ENCODE data around the gene SAMD8. TPM values are rescaled to one million over a fixed set of nuclear protein-coding genes. Genes with fewer than 3 reads are reported as not detected.
A peak's percentile ranks its signal among the peaks of the same experiment; 100 is the strongest.

The SAMD8 gene
- total RNA-seq (2014; rRNA removed; shearing (Covaris generic)) = 6.4 and 8.0 TPM in 2 replicates

DNA sequence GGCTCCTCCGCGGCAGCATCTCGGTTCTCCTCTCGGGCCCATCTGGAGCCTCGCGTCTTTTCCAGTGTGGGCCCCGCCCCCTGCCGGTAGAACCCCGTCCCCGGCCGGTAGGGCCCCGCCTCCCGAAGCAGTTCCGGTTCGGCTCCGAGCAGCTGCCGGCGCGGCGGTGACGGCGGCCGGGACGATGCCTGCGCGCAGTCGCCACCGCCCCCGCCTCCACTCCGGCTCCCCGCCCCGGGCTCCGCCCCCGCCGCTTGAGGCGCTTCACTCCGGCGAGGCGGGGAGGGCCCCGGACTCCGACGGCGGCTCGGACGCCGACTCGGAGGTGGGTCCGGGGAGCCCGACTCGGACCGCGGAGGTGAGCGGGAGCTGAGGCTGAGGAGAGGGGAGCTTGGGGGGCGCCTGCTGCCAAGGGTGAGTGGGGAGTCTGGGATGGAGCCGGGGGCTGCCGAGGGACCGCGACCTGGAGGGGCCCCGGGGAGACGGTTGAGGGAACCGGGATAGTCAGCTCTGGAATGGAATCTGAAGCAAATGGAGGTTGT lies at the start of gene SAMD8:
Gene SAMD8 (plus strand): TSS at position 292 of the 542 bp plus-strand sequence. CDS start 38,873 bp downstream, outside the sequence.
- DNase-seq (ENCODE audit: low spot score) = peak; percentile 90

DNA sequence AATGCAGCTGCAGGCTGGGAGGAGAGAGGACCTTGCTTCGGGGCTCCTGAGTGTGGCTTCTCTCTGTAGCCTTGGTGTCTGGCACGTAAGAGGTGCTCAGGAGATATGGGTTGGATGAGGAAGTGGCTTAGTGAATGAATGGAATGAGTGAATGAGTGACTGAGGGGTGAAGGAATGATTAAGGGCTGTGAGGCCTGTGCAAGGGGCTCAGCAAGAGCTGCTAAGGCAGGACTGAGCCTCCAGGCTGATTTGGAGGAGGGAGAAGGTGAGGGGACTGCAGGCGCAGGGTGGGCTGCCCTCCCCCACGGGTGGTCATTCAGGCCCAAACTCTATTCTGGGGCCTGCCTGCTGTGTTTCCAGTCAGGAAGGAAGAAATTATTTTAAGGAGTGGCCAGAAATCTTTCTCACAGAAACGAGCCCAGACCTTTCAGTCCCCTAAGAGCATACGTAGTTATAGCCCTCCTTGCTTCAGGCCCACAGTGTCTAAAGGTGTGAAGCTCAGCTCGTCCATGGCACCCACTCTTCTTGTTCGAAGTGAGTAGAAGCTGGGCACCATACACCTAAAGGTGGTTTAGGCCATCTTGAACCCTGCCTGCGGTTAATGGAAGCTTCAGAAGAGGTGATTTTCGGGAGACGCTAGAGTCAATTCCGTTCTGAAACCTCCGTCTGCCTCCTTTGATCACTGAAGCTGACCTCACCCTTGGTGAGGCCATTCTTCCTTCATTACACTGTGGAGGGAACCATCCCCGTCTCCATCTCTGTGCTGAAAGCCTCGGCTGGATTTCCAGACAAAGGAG lies 49.5 kb upstream of the SAMD8 start:
- DNase-seq (ENCODE audit: low spot score) = no peak

DNA sequence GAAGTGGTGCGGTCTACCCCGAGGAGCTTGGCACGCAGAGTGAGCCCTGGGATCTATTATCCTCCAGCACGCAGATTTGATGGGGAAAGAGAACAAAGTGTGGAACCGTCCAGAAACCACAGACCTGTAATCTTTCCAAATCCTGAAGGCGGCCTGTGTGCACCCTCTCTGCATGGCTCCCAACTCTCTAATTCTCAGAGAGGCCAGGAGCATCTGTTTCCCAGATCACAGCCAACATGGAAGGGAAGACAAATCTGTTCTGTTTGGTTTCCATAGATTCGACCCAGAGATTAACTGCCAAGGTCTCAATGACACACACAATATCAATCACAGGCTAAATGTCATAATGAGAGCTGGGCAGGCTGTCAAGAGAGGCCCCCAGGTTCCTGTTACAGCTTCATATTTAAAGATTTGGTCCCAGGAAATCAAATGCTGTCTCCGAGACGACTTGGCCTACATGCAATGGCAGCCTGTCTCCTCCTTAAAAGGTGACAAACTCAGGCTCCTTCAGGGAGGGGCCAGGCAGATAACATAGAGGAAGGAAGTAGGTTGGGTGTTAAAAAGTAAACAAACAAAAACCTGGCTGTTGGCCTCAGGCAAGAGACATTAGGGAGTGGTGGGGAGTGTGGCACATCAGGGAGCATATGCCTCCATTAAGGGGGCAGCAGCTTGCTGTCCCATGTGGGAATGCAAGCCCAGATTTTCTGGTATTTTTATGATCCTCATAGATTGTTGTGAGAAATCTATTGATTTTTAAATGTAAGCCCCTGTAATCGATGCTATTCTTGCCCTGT lies 48.8 kb upstream of the SAMD8 start:
- no peak for DNase-seq (ENCODE audit: low spot score)

DNA sequence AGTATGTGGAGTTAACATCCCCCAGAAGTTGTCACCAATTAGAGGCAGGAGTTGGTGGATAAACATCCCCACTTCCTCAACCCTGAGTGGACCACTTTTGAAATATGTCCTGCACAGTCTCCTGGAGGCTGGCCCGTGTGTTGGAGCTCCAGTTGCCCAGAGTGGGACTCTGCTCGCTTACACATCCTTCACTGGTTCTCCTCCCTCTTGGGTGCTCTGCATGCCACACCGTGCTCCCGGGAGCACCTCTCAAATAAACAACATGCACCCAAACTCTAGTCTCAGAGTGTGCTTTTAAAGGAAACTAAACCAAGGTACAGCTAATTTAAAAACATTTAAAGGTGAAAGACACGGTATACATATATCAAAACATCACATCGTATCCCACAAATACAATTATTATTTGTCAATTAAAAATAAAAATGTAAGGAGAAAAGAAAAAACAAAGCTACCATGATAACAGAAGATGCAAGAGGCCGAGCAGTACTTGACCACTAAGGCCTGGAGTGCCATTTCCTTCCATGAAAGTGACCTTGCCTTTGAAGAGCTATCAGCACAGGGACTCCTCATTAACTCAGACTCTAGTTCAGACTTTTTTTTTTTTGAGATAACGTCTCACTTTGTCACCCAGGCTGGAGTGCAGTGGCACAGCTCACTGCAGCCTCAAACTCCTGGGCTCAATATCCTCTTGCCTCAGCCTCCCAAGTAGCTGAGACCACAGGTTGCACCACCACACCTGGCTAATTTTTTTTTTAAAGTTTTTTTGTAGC lies 47.8 kb upstream of the SAMD8 start:
- no peak for DNase-seq (ENCODE audit: low spot score)

DNA sequence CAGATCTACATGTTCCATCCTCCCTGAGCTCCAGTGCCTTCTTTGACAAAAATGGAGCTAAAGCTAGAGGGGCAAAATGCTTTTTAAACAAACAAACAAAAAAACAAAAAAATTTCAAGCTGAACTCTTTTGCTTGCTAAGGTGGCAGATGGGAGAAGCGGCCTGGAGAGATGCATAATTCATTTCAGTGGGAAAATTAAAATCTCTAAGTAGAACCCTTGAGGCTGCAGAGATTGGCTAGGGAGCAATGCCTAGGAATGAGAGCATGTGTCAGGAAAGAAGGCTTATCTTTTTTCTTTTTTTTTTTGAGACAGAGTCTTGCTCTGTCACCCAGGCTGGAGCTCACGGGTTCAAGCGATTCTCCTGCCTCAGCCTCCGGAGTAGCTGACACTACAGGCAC lies 46.4 kb upstream of the SAMD8 start:
- DNase-seq (ENCODE audit: low spot score) = no peak

DNA sequence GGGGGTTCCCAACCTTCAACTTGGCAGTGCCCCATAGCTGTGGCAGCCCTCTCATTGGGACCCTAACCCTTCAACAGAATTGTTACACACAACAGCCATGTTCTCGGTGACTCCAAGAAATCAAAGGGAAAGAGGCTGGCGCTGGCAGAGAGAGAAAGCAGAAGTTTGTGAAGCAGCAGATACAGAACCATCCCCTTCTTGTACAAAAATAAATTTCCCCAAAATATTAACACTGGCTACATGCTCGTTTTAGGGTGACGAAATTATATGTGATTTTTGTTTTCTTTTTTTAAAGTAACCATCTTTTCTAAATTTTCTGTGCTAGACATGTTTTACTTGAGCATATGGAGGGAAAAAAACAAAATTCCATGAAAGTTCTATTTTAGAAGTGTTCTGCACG lies 45.2 kb upstream of the SAMD8 start:
- no peak for DNase-seq (ENCODE audit: low spot score)

DNA sequence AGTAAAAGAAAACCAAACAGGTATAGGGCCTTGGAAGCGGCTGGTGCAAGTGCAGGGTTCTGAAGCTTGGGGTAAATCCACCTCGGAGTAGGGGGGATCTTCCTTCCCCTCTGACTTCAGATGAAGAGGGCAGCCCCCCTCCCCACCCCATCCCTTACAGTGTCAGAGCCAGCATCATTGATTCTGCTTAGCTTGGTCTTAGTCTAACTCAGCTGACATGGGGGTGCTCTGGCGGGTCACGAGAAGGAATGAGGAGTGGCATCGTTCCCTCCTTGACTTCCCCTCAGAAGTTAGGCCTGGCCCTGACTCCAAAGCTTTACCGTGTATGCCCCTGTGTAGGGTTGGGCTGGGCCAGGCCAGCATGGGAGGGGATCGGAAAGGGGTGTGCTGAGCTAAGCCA lies 44.2 kb upstream of the SAMD8 start:
- no peak for DNase-seq (ENCODE audit: low spot score)

DNA sequence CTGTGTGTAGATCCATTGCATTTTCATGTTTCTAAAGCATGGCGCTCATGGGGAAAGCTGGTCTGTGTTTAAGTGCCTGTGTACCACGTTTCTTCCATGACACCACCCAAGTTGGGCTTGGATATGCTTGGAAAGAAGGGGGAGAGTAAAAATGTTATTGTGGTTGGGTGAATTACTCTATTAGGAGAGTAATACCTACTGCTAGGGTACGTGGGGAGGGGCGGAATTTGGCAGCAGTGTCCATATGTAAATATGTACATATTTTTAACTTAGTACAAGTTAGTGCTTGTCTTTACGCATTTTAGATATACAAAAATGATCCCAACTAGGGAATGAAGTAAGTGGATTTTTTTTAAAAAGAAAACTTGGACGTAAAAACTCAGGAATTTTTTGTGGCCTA lies 42.9 kb upstream of the SAMD8 start:
- DNase-seq (ENCODE audit: low spot score) = no peak

DNA sequence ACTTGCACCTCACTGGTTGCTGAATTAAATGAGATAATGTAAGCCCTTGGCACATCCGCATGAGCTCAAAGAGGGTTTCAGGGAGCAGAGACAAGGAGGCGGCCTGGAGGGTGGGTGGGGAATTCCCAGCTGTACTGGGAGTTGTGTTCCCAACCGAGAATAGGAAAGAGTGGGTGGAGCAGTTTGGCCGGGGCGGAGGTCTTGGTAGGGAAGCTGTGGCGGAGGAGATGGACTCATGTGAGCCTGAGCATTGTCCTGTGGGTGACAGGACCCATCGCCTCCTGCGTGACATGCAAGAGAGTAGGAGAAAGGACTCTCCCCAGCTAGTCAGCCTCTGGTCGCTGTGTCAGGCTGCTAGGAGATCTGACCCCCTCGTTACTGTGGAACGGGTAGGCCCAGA lies 41.0 kb upstream of the SAMD8 start:
- no peak for DNase-seq (ENCODE audit: low spot score)

DNA sequence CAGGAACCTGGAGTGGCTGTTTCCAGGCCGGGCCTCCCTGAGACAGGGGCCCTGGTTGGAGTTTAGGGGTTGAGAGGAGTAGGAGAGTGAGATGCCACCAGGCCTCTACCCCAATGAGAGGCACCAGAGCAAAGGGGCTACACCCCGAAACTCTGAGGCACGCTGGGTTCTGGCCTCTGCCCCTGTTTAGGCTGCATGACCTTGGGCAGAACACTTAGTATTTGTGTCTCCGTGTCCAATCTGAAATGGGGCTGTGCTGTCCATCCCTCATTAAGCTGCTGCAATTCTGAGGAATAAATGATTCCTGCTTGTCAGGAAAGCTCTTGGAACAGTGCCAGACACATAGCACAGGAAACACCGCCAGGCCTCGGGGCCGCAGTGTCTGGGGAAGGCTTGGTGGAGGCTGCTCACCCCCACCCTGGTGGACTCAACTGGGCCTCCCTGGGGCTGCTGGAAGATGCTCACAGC lies 40.5 kb upstream of the SAMD8 start:
- peak; percentile 5 for DNase-seq (ENCODE audit: low spot score)

DNA sequence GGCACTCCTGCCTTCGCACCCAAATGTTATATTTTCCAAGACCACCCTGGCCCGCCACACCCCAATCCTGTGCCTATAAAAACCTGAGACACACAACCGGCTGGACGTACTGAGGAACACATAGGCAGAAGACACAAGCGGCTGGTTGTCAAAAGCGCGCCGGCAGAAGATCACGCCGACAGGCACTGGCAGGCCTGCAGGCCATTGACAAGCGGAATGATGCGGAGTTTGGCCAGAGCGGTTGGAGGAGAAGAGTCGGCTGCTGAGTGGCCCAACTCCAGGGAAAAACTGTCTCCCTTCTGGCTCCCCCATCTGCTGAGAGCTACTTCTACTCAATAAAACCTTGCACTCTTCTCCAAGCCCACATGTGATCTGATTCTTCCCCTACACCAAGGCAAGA lies 39.7 kb upstream of the SAMD8 start:
- DNase-seq (ENCODE audit: low spot score) = no peak

DNA sequence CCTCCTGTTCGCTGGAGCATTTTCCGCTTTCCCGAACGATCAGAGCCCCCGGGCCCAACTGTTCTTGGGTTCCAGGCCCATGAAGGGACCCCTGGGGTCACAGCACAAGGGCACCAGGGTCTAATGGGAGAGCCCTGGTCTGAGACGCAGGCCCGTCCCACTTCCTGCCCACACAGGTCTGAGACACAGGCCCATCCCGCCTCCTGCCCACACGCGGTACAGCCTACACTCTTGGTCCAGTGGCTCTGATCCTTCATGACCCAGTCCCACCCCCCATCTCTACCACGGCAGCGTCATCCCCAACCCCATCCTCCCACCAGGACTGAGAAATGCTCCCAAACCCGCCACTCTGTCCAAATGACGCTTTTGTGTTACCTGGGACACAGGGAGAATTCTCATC lies 38.7 kb upstream of the SAMD8 start:
- no peak for DNase-seq (ENCODE audit: low spot score)

DNA sequence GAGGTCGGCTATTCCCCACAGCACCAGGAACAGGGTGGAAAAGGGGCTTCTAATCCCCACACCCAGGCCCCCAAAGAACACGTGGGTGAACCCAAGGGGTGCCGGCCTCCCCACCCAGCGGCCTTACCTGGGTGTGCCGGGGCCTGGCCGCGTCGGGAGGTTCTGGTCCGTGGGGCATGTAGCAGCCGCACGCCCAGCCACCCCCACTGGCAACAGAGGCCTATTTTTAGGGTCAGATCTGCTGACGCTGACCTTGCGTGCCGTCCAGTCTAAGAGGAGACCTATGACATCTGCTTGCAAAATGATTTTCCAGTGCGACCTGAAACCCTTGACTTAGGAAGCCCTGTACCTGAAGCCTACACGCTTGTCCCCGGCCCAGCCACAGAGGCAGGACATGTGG lies 38.0 kb upstream of the SAMD8 start:
- no peak for DNase-seq (ENCODE audit: low spot score)

DNA sequence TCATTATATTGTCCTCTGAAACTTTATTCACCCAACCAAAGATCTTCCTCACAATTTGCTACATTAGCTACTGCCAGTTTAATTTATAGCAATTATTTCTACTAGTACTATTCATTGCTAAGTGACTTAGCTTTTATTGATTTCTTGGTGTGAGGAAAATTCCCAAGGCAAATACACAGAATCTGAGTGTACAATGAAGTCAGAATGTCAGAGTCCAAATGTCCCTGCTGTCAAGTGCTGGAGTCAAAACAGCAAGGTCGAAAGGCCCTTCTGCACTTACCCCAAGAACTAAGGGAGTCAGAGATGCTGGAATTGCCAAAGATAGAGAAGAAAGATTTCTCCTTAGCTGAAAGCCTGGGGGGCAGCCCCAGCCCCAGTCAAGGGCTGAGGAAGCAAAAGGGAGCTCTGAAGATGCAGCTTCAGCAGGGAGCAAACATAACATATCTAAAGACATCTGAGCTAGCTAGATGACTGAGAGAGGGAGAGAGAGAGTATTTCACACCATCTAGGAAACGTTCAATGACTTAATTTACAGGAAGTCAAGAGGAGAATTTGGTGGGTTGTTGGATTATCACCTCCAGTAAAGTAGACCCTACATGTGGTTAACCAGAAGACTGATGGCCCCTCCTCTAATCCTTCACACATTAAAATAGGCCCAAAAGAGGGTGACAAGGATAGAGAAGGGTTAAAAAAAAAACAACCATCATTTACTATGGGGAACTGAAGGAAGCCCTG lies 36.6 kb upstream of the SAMD8 start:
- no peak for DNase-seq (ENCODE audit: low spot score)

DNA sequence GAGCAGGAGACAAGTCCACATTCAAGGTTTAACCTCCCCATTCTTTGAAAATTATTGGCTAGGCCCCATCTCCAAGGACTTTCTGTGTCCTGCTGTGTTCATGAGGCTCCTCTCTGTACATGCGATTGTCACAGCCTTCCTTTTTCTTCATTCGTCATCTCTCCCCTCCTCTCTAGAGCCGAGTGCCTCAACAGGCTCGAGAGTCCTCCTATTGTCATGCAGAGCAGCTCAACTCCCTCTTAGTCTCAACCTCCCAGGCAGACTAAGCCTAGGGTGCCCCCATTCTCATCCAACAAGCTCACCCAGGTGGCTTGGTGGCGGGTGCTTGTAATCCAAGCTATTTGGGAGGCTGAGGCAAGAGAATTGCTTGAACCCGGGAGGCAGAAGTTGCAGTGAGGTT lies 35.1 kb upstream of the SAMD8 start:
- no peak for DNase-seq (ENCODE audit: low spot score)

DNA sequence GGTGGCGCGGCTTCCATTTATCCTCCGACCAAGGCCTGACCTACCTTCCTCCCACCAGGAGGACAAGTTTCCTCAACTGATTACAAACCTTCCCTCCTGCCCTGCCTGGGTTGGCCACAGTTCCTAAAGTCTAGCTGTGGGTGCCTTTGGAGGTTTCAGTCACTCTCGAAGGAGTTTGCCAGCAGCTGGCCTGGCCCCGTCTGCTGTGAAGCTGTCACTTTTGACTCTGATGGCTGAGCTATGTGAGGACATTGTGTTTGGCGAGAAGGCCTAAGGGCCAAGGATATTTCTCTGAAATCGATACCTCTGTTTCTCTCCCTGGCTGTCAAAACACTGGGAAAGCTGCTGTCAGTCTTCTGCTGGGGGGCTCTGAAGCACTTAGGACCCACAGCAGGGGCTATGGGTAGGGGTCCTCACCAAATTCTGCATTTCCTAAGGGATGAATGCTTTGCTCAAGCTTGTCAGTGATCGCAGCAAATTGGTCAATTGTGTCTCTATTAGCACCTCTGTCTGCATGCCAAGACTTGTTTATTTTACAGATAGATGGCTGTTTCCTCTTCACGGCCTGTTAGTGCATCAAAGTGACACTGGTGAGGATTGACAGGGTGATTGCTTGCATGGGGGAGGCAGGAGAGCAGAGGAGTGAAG lies 31.9 kb upstream of the SAMD8 start:
- DNase-seq (ENCODE audit: low spot score) = no peak

DNA sequence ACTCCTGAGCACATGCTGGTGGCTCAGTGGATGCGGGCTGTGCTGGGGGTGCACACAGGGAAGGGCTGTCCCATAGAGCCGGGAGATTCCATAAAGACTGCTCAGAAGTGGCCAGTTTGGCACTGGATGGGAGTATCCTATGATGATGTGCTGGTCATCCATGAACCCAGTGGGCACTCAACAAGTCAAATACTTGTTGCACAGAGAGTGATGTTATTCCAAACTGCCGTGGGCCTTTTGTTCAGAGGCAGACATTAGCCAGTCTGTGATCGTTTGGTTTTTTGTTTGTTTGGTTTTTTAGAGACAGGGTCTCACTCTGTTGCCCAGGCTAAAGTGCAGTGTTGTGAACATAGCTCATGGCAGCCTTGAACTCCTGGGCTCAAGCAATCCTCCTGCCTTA lies 30.9 kb upstream of the SAMD8 start:
- DNase-seq (ENCODE audit: low spot score) = no peak

DNA sequence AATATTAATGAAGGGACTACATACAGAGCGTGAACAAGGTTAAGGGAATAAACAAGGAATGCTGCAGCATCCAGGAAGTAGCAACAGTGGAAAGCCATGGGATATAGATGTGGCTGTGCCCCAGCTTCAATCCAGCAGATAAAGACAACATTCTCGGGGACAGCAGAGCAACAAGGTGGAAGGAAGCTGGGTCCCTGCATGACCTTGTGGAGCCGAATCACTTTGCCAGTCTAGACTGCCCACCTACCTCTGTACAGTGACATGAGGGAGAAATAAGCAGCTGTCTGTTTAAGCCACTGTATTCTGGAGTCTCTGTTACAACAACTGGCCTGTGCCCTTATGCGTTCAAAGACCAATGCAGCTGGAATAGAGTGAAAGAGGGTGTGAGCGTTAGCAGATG lies 30.1 kb upstream of the SAMD8 start:
- no peak for DNase-seq (ENCODE audit: low spot score)

DNA sequence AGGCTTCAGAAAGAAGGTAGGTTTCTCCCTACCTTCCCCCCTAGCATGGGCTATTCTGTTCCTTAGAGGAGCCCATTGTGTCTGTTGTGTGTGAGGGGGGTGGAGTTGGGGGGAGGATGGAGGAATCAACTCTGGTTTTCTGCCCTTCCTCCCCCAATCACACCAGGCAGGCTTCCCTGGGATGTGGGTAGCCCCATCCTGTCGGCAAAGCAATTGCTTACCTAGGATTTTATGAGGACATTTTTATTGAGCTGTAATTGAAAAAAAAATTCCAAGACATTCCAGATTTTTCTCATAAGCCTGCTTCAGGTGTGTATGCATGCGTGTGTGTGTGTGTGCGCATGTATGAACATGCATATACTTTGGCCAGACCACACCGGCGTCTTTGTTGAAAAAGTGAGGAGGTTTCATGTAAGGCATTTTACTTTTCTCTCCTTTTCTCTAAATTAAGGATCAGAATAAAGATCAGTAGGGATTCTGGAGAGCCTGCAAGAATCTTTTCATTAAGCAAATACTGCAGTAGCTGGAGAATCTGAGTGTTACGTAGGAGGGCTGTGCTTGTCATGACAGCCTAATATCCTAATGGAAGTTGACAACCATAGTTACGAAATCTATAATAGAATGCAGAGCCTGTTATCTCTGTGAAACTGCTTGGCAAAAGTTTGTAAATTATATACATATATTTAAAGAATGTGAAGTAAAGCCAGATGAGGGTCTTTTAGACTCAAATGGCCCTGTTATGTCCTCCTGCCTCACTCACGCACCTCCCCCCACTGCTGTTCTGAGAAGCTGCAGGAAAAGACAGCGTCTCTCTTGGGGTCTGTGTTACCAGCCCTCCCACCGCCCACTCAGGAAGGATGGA lies 27.3 kb upstream of the SAMD8 start:
- DNase-seq (ENCODE audit: low spot score) = no peak
